GM12878 (cell line): ENCODE results near the gene CTNNA1. TPM values are rescaled to one million over a fixed set of nuclear protein-coding genes. Genes with fewer than 3 reads are reported as not detected.

ENCODE experiments used
- ATAC-seq: fragments of 200-7000 bp; cut with Tn5 transposase; 3 replicates; pipeline ENCODE4 v1.9.1; 2020; ENCODE audit warnings: mild to moderate bottlenecking, moderate library complexity
- BruUV-seq: library from RNA; stranded (reverse); fragments of 400-500 nt; replicated peaks from 2 replicates; lab custom pipeline; 2021; lab: Mats Ljungman, UMichigan
- CTCF ChIA-PET: fragments of 300-600 bp; sonication (Branson Sonifier 250); formaldehyde crosslinking; extraction: SDS; loops from one replicate; lab custom pipeline; 2021; ENCODE audit warnings: inconsistent platforms; lab: Yijun Ruan, JAX
- POLR2A ChIA-PET: fragments of 350-600 bp; formaldehyde crosslinking; extraction: SDS; loops from one replicate; lab custom pipeline; 2021; ENCODE audit warnings: inconsistent platforms; lab: Charles Lee
- RAD21 ChIA-PET: fragments of 300-600 bp; sonication (Branson Sonifier 250); formaldehyde crosslinking; loops from one replicate; lab custom pipeline; 2023; ENCODE audit warnings: antibody characterized with exemption; ENCODE audit not compliant: unreplicated experiment; lab: Charles Lee
- SMC1A ChIA-PET: fragments of 300-600 bp; sonication (Branson Sonifier 250); formaldehyde crosslinking; loops from one replicate; lab custom pipeline; 2023; ENCODE audit not compliant: unreplicated experiment, uncharacterized antibody; lab: Charles Lee
- DNase-seq: peaks from one replicate; pipeline ENCODE4 v3.0.0-alpha.2; 2011; ENCODE audit warnings: low read depth, low spot score
- FAIRE-seq: peaks from 3 replicates; lab custom pipeline; 2011; peaks lifted over from hg19 to GRCh38; lab: Jason Lieb, UNC
- H2AFZ ChIP-seq: 2 replicates; pipeline ENCODE4 v1.6.0; 2011; ENCODE audit warnings: low read depth, low read length, control low read depth; ENCODE audit not compliant: control insufficient read depth
- H3K27ac ChIP-seq: 2 replicates; pipeline ENCODE4 v1.5.1; 2011; ENCODE audit warnings: control low read depth; ENCODE audit not compliant: control insufficient read depth, insufficient read depth
- H3K27me3 ChIP-seq, 2 experiments: replicated peaks in 1 of 2; 2 replicates each; pipeline versions ENCODE4 v1.6.0 to v1.6.1; 2011; ENCODE audit warnings: low read length in 1 of 2; ENCODE audit not compliant: control insufficient read depth in 2 of 2, insufficient read depth in 2 of 2
- H3K36me3 ChIP-seq, 2 experiments: 2 replicates each; pipeline ENCODE4 v1.5.1; 2011; ENCODE audit warnings: low read length in 1 of 2; ENCODE audit not compliant: control insufficient read depth in 2 of 2, insufficient read depth in 2 of 2
- H3K4me1 ChIP-seq: 2 replicates; pipeline ENCODE4 v1.6.1; 2011; ENCODE audit warnings: mild to moderate bottlenecking, low read length, moderate library complexity, mixed read lengths; ENCODE audit not compliant: control insufficient read depth, insufficient read depth
- H3K4me2 ChIP-seq: 2 replicates; pipeline ENCODE4 v1.6.0; 2011; ENCODE audit warnings: control low read depth; ENCODE audit not compliant: control insufficient read depth, insufficient read depth
- H3K4me3 ChIP-seq: fragments of 200-600 bp; sonication (generic); 2 replicates; pipeline ENCODE4 v1.5.1; 2016
- H3K79me2 ChIP-seq: 2 replicates; pipeline ENCODE4 v1.6.0; 2011; ENCODE audit warnings: low read length; ENCODE audit not compliant: control insufficient read depth, insufficient read depth
- H3K9ac ChIP-seq: 2 replicates; pipeline ENCODE4 v1.8.0; 2011; ENCODE audit warnings: low read length, control low read depth, mixed read lengths; ENCODE audit not compliant: control insufficient read depth, insufficient read depth
- H3K9me3 ChIP-seq: replicated peaks from 3 replicates; pipeline ENCODE4 v1.5.1; 2011; ENCODE audit warnings: mild to moderate bottlenecking, low read length; ENCODE audit not compliant: control insufficient read depth, insufficient read depth
- H4K20me1 ChIP-seq: 2 replicates; pipeline ENCODE4 v1.6.0; 2011; ENCODE audit not compliant: control insufficient read depth, insufficient read depth
- CREB1 ChIP-seq: IDR thresholded peaks from 2 replicates; pipeline ENCODE4 v1.6.1; 2012; ENCODE audit warnings: low read depth, mild to moderate bottlenecking, inconsistent platforms
- EP300 ChIP-seq, 2 experiments: fragments of 150-350 bp in 1 of 2; IDR thresholded peaks; 2 replicates each; pipeline ENCODE4 v1.6.1; 2011 to 2012; ENCODE audit warnings: low read depth in 2 of 2, low read length in 2 of 2, borderline replicate concordance in 1 of 2, improper control_type of control experiment in 1 of 2, inconsistent platforms in 1 of 2; ENCODE audit not compliant: control insufficient read depth in 1 of 2
- EZH2 ChIP-seq: IDR thresholded peaks from 2 replicates; pipeline ENCODE4 v1.6.1; 2012; ENCODE audit warnings: low read depth, mild to moderate bottlenecking, control low read depth, inconsistent platforms, low read length, borderline replicate concordance; ENCODE audit not compliant: control insufficient read depth
- JUNB ChIP-seq: IDR thresholded peaks from 2 replicates; pipeline ENCODE4 v1.6.1; 2016; ENCODE audit warnings: antibody characterized with exemption, mild to moderate bottlenecking
- KAT2A ChIP-seq: conservative IDR thresholded peaks from 2 replicates; pipeline ENCODE4 v1.6.1; 2011; ENCODE audit warnings: low read depth, low read length; ENCODE audit not compliant: control insufficient read depth
- NRF1 ChIP-seq: conservative IDR thresholded peaks from 2 replicates; pipeline ENCODE4 v1.6.1; 2011; ENCODE audit warnings: mild to moderate bottlenecking, low read depth, low read length, improper control_type of control experiment
- SMAD5 ChIP-seq: IDR thresholded peaks from 2 replicates; pipeline ENCODE4 v1.6.1; 2016; ENCODE audit warnings: antibody characterized with exemption, low read depth
- SREBF2 ChIP-seq: IDR thresholded peaks from 2 replicates; pipeline ENCODE4 v1.6.1; 2012; ENCODE audit warnings: mild to moderate bottlenecking, low read length
- WRNIP1 ChIP-seq: IDR thresholded peaks from 2 replicates; pipeline ENCODE4 v1.6.1; 2011; ENCODE audit warnings: low read depth, low read length, improper control_type of control experiment, borderline replicate concordance
- ZBTB4 ChIP-seq: fragments of 450-650 bp; formaldehyde crosslinking; IDR thresholded peaks from 2 replicates; pipeline ENCODE4 v1.4.0; 2022; ENCODE audit warnings: mild to moderate bottlenecking, moderate library complexity
- ZNF274 ChIP-seq: IDR thresholded peaks from one replicate; pipeline ENCODE4 v1.8.0; 2011; ENCODE audit not compliant: insufficient read length, insufficient read depth
- ZNF592 ChIP-seq: fragments of 450-650 bp; IDR thresholded peaks from 2 replicates; pipeline ENCODE4 v1.6.1; 2017; ENCODE audit warnings: mild to moderate bottlenecking, moderate library complexity
- WGBS: methylation state at CpG from one replicate; pipeline ENCODE4 v1.1.6; 2016; ENCODE audit warnings: low lambda C conversion rate; ENCODE audit not compliant: insufficient replicate concordance, insufficient coverage; ENCODE audit errors: missing lambda C conversion rate; 5-methylcytosine and 5-hydroxymethylcytosine counted together
- in situ Hi-C: fragments of 300-500 bp; cut with MboI; formaldehyde crosslinking; loops from 9 replicates; pipeline ENCODE4 v1.14.3; 2018; ENCODE audit warnings: mixed read lengths
- intact Hi-C: fragments of 100-400 bp; cut with micrococcal nuclease; formaldehyde crosslinking; loops from one replicate; pipeline ENCODE4 v1.14.2; 2022; ENCODE audit not compliant: unreplicated experiment
- polyA plus RNA-seq, 11 experiments: library from polyadenylated mRNA; depleted of rRNA in 4 of 11; unstranded in 6 of 11; stranded (reverse) in 5 of 11; fragments of >200 nt; fragmentation: Nextera tagmentation in 4 of 11; fragmentation: Illumina TruSeq in 1 of 11; extraction: Ambion mirVana in 4 of 11; extraction: Trizol in 1 of 11; gene quantifications; 1 replicate in 1 of 11; 2 replicates in 10 of 11; pipeline versions ENCODE4 v1.2.1 to v1.2.3, GENCODE V29; 2011 to 2016; ENCODE audit warnings: inconsistent platforms in 2 of 11, missing spikeins in 2 of 11, low read depth in 1 of 11
- total RNA-seq, 4 experiments: library from RNA; depleted of rRNA in 3 of 4; stranded (reverse); fragments of >200 nt in 3 of 4; fragmentation: Illumina TruSeq in 1 of 4; extraction: Trizol in 1 of 4; gene quantifications; 2 replicates each; pipeline versions ENCODE4 v1.2.1 to v1.2.3, GENCODE V29; 2013 to 2021

CTNNA1 gene
- total and polyA plus RNA-seq, 10 of the 15 experiments (the other 5 are each of a cell fraction or from before 2014, with no cell fraction given), result 32.6 to 104 (median 57.7) TPM

- TF ChIP-seq SREBF2 (no peak), NRF1 (no peak), ZNF592 (no peak), CREB1 (no peak)
Measured at GRCh38 chr5:138918686-138919085, 165.5 kb downstream of the CTNNA1 start (continued).

GRCh38 chr5:138920181-138920580, 167.0 kb downstream of the CTNNA1 start:
- intact Hi-C loops (no loop called here), in situ Hi-C loops (no loop called here)
- H3K4me1 ChIP-seq, result no peaks in the 10 kb centered on the region
- H2AFZ ChIP-seq, result no peak overlapping the region
- RAD21 ChIA-PET, result no interaction called here
- no peaks in the 10 kb centered on the region for H4K20me1 ChIP-seq
- POLR2A ChIA-PET, result interaction anchor here (0.6 kb wide), 1 partner anchor 400 kb away, joined by 3 read pairs; no protein-coding TSS in a partner anchor
- BruUV-seq, result no TSS peak
- no peaks in the 10 kb centered on the region for H3K27me3 ChIP-seq
- no peaks in the 10 kb centered on the region for H3K9me3 ChIP-seq
- no peak overlapping the region for H3K9ac ChIP-seq
- ATAC-seq (no peak), FAIRE-seq (no peak), DNase-seq (no peak)
- SMC1A ChIA-PET, result no interaction called here
- CTCF ChIA-PET, result no interaction called here
- WGBS, result 90% methylated on average over 8 of the region's 8 CpGs
- H3K36me3 ChIP-seq, result peaks cover 2 to 5% of the 10 kb centered on the region in 2 experiments
- H3K27ac ChIP-seq, result no peak overlapping the region
- H3K79me2 ChIP-seq, result no peaks in the 10 kb centered on the region
- no peak overlapping the region for H3K4me3 ChIP-seq
- no peak overlapping the region for H3K4me2 ChIP-seq
- TF ChIP-seq EP300 (IDR thresholded peaks at IDR 0.05; ENCODE audit: borderline replicate concordance in 1 of 2, control insufficient read depth in 1 of 2, low read depth in 2 of 2, low read length in 2 of 2) (no peak), ZBTB4 (CRISPR knock-in tag) (no peak), JUNB (no peak), EZH2 (no peak), ZNF274 (no peak), SMAD5 (no peak), KAT2A (no peak), WRNIP1 (no peak)
